Right lobe of liver (tissue), 6 donors: ENCODE measurements around the gene MFSD11. TPM values are rescaled to one million over a fixed set of nuclear protein-coding genes. Genes with fewer than 3 reads are reported as not detected.

Source experiments
- ATAC-seq, 4 donors: fragments of 200-7000 bp; cut with Tn5 transposase; one replicate each; pipeline ENCODE4 v1.9.1; 2020; ENCODE audit warnings: mild to moderate bottlenecking in 4 of 4, moderate library complexity in 4 of 4
- DNase-seq, 3 donors: peaks; one replicate each; pipeline ENCODE4 v3.0.0-alpha.2; 2020
- H3K27ac ChIP-seq, 3 donors: fragments of 200-600 bp; one replicate each; pipeline ENCODE4 v1.8.0; 2022
- H3K27me3 ChIP-seq, 2 donors: fragments of 200-600 bp; one replicate each; pipeline ENCODE4 v1.8.0; 2022
- H3K36me3 ChIP-seq, 4 donors: fragments of 200-600 bp; sonication (generic) in 1 of 4; one replicate each; pipeline versions ENCODE4 v1.5.1 to v1.8.0; 2017 to 2022; ENCODE audit warnings: control low read depth in 1 of 4
- H3K4me1 ChIP-seq, 4 donors: fragments of 200-600 bp; sonication (generic) in 1 of 4; one replicate each; pipeline versions ENCODE4 v1.5.1 to v1.8.0; 2017 to 2022; ENCODE audit warnings: control low read depth in 1 of 4
- H3K4me3 ChIP-seq, 3 donors: fragments of 200-600 bp; one replicate each; pipeline ENCODE4 v1.8.0; 2022
- H3K9me3 ChIP-seq, 4 donors: fragments of 200-600 bp; sonication (generic) in 1 of 4; one replicate each; pipeline versions ENCODE4 v1.5.1 to v1.8.0; 2017 to 2022; ENCODE audit warnings: control low read depth in 1 of 4
- CTCF ChIP-seq, 4 donors: fragments of 200-600 bp in 3 of 4; fragments of 450-650 bp in 1 of 4; IDR thresholded peaks; one replicate each; pipeline versions ENCODE4 v1.5.1 to v1.8.0; 2016 to 2022; ENCODE audit warnings: antibody characterized with exemption in 4 of 4, mild to moderate bottlenecking in 2 of 4
- POLR2A ChIP-seq: fragments of 450-650 bp; IDR thresholded peaks from one replicate; pipeline ENCODE4 v1.6.1; 2017; ENCODE audit warnings: antibody characterized with exemption, mild to moderate bottlenecking
- WGBS: methylation state at CpG from one replicate; pipeline ENCODE4 v1.1.6; 2018; ENCODE audit warnings: low coverage, low lambda C conversion rate; ENCODE audit not compliant: insufficient coverage; ENCODE audit errors: missing lambda C conversion rate; 5-methylcytosine and 5-hydroxymethylcytosine counted together
- intact Hi-C, 2 donors: fragments of 100-400 bp; cut with DNase I; formaldehyde crosslinking; loops; one replicate each; pipeline versions ENCODE4 v1.11.2 to v1.14.1; 2022
- total RNA-seq, 6 experiments: library from RNA; depleted of rRNA in 2 of 6; stranded (reverse); fragments of >200 nt in 2 of 6; fragmentation: NEBNext Ultra II Directional in 3 of 6; extraction: Animal tissue kit (Norgen Biotek cat#: 25700) in 3 of 6; gene quantifications; one replicate each; pipeline versions ENCODE4 v1.1.0 to v1.2.4, GENCODE V29; 2016 to 2023
- donor health status: DM: no; HTN: yes; CAD: no.
- donor health status: DM: no; HTN: no; CAD: no.
- donor health status: DM: no; HTN: no; CAD: no.
- donor health status: DM: no; HTN: yes; CAD: no.
- donor health status: DM: no; HTN: yes; CAD: no.

The MFSD11 gene
- total RNA-seq, 6 experiments from 2014 or later, result 8.5 to 16.3 (median 15.3) TPM

GRCh38 chr17:76755285-76755684, 17.4 kb downstream of the MFSD11 start:
- WGBS, result 93% methylated on average over 2 of the region's 2 CpGs
- Histone ChIP-seq H3K9me3 (no peaks in the 10 kb centered on the region), H3K4me1 (no peaks in the 10 kb centered on the region), H3K36me3 (peaks cover 0 to 11% (median 5%) of the 10 kb centered on the region in 4 donors), H3K27ac (no peak overlapping the region), H3K27me3 (no peaks in the 10 kb centered on the region), H3K4me3 (no peak overlapping the region)
- intact Hi-C loops, result no loop called here
- no peak for ATAC-seq
- TF ChIP-seq CTCF (IDR thresholded peaks at IDR 0.05), result no peak
- TF ChIP-seq POLR2A, result no peak
- no peak for DNase-seq

- H3K36me3 ChIP-seq, result peaks cover 0 to 11% (median 5%) of the 10 kb centered on the region in 4 donors
Observed at GRCh38 chr17:76757256-76757655, 19.3 kb downstream of the MFSD11 start.

GRCh38 chr17:76758570-76758969, 20.7 kb downstream of the MFSD11 start:
- ATAC-seq (no peak), DNase-seq (no peak)
- TF ChIP-seq CTCF (IDR thresholded peaks at IDR 0.05) (no peak), POLR2A (no peak)
- intact Hi-C loops, result no loop called here
- Histone ChIP-seq H3K27ac (no peak overlapping the region), H3K9me3 (no peaks in the 10 kb centered on the region), H3K27me3 (no peaks in the 10 kb centered on the region), H3K4me3 (no peak overlapping the region), H3K4me1 (no peaks in the 10 kb centered on the region), H3K36me3 (peaks cover 0 to 11% (median 5%) of the 10 kb centered on the region in 4 donors)
- WGBS, result 96% methylated on average over 3 of the region's 3 CpGs

More at GRCh38 chr17:76757256-76757655, 19.3 kb downstream of the MFSD11 start:
- H3K27ac ChIP-seq, result no peak overlapping the region
- no peak overlapping the region for H3K4me3 ChIP-seq
- H3K4me1 ChIP-seq, result no peaks in the 10 kb centered on the region
- TF ChIP-seq CTCF (IDR thresholded peaks at IDR 0.05) (no peak), POLR2A (no peak)
- WGBS, result 94% methylated on average over 5 of the region's 5 CpGs
- H3K9me3 ChIP-seq, result no peaks in the 10 kb centered on the region
- no peak for DNase-seq
- intact Hi-C loops, result no loop called here
- no peaks in the 10 kb centered on the region for H3K27me3 ChIP-seq
- ATAC-seq, result no peak

- intact Hi-C loops, result no loop called here
- ATAC-seq, result peak; percentile 29 to 66 (median 40)
- H3K36me3 ChIP-seq, result peaks cover 0 to 42% (median 7%) of the 10 kb centered on the region in 4 donors
- no peaks in the 10 kb centered on the region for H3K4me1 ChIP-seq
- TF ChIP-seq POLR2A (no peak), CTCF (IDR thresholded peaks at IDR 0.05) (no peak)
- no peak overlapping the region for H3K27ac ChIP-seq
- WGBS, result 50% methylated on average over 4 of the region's 6 CpGs
- H3K9me3 ChIP-seq, result no peaks in the 10 kb centered on the region
- DNase-seq, result no peak
- H3K27me3 ChIP-seq, result no peaks in the 10 kb centered on the region
- no peak overlapping the region for H3K4me3 ChIP-seq
Observed at GRCh38 chr17:76772842-76773525, 35.1 kb downstream of the MFSD11 start.
